M059J (cell line): ENCODE measurements around the gene EVI5. TPM values are rescaled to one million over a fixed set of nuclear protein-coding genes. Genes with fewer than 3 reads are reported as not detected.

Source experiments
- DNase-seq: peaks from one replicate; pipeline ENCODE4 v3.0.0-alpha.2; 2012; ENCODE audit warnings: low read depth
- total RNA-seq: library from RNA; depleted of rRNA; stranded (reverse); fragments of >200 nt; shearing (Covaris generic); gene quantifications from 2 replicates; pipeline ENCODE4 v1.2.3, GENCODE V29; 2014; rRNA removed

EVI5 gene
- total RNA-seq, 1 experiment from 2014 or later: 7.7 TPM

- DNase-seq: no peak
Observed at GRCh38 chr1:92459871-92460320, 325.0 kb downstream of the EVI5 start.

Other genes with a start within 250 kb of the EVI5 start
- gene RPL5, start 46.9 kb upstream of the EVI5 start, total RNA-seq: 775 and 878 TPM in 2 replicates
- gene DIPK1A, start 176.4 kb upstream of the EVI5 start, total RNA-seq: 12.7 and 21.5 TPM in 2 replicates